ENCODE measurements around the gene MAPKAP1. TPM values are rescaled to one million over a fixed set of nuclear protein-coding genes. Genes with fewer than 3 reads are reported as not detected.

The MAPKAP1 gene
- total RNA-seq, 1 donor from 2014 or later = 56.6 TPM

DNA sequence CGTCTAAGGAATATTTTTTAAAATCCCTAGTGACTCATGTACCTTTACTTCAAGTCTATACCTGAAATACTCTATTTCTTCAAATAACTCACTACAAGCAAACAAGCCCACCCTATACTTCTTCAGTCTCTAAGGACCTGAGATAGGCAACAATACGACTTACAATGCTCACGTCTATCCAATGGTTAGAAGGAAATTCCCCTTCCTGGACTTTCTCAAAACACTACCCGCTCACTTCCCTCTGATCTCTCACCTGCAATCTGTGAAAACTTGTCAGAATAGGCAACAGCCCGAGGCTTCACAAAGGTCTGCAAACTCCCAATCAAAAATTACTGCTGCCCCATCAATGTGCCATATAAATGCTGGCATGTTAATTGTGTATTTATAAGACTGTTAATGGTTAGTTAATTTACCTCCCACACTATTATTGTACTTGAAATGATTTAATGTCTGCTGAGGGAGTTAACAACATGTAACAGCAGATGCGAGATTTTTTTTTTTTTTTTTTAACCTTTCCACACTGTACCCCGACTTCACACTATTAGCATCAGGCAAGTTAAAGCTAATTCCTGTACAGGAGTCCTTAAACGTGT, 27.3 kb downstream of the MAPKAP1 start:
- Histone ChIP-seq H3K36me3 (no peaks in the 10 kb centered on the region), H3K9me3 (ENCODE audit: low read depth) (no peaks in the 10 kb centered on the region), H3K9ac (no peak overlapping the region), H4K20me1 (ENCODE audit: low read depth) (no peaks in the 10 kb centered on the region), H3F3A (ENCODE audit: low read depth) (no peaks in the 10 kb centered on the region), H3K27ac (no peak overlapping the region), H3K4me1 (peaks cover 4% of the 10 kb centered on the region), H3K4me2 (no peak overlapping the region), H3K4me3 (no peak overlapping the region), H3K79me2 (ENCODE audit: low read depth) (peaks cover 53% of the 10 kb centered on the region), H3K27me3 (no peaks in the 10 kb centered on the region), H2AFZ (replicated peaks) (no peak overlapping the region)
- Mint-ChIP-seq H3K27ac (no peak overlapping the region), H3K4me3 (no peak overlapping the region), H3K36me3 (peaks cover 2% of the 10 kb centered on the region), H3K9me3 (no peaks in the 10 kb centered on the region), H3K4me1 (no peaks in the 10 kb centered on the region), H3K27me3 (ENCODE audit: insufficient read depth, low read depth) (no peaks in the 10 kb centered on the region)
- DNase-seq (ENCODE audit: low spot score) = no peak
- no peak for TF ChIP-seq EZH2phosphoT487 (IDR thresholded peaks at IDR 0.05)
- TF ChIP-seq EZH2 (IDR thresholded peaks at IDR 0.05) = no peak
- TF ChIP-seq, protein P1, sequence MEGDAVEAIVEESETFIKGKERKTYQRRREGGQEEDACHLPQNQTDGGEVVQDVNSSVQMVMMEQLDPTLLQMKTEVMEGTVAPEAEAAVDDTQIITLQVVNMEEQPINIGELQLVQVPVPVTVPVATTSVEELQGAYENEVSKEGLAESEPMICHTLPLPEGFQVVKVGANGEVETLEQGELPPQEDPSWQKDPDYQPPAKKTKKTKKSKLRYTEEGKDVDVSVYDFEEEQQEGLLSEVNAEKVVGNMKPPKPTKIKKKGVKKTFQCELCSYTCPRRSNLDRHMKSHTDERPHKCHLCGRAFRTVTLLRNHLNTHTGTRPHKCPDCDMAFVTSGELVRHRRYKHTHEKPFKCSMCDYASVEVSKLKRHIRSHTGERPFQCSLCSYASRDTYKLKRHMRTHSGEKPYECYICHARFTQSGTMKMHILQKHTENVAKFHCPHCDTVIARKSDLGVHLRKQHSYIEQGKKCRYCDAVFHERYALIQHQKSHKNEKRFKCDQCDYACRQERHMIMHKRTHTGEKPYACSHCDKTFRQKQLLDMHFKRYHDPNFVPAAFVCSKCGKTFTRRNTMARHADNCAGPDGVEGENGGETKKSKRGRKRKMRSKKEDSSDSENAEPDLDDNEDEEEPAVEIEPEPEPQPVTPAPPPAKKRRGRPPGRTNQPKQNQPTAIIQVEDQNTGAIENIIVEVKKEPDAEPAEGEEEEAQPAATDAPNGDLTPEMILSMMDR (IDR thresholded peaks at IDR 0.05) = no peak

DNA sequence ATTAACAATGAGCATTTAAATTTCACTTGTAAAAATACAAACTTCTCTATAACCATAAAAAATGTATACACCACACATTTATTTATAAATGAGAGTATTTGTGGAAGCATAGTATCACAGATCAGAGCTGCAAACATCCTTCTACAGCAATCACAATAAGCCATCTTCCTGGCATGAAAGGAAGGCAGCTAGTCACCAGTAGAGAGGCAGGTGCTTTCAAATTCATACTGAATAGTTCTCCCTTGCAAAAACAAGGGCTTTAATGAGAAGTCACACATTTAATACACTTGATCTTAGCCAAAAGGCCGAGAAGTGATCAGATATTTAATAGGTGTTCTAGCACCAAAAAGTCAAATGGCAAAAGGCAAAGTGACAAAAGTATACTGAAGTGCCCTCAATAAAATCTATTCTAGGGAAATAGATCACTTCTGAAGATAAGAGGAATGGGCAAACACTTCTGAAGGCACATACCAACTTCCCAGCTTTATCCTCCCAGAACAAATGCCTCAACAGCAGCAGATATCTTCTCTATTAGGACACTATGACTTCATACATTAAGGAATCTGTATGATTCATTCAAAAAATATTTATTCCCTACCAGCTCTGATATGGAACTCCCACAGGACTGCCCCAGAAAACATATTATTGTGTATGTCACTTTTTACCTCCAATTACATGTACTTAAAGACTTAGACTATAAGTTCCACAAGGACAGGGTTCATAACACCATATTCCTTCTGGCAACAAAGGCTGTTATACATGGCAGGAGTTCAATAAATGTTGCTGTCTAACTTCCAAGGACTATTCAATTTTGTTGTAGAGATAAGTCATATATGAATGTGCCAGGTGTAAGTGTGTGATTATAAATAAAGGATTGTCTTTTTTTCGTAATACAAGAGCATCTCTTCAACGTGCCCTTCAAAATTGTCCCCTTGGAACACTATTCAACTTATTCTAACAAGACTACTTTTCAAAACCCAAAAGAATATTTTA, 31.7 kb downstream of the MAPKAP1 start:
- Mint-ChIP-seq H3K4me3 (no peak overlapping the region), H3K9me3 (no peaks in the 10 kb centered on the region), H3K27ac (no peak overlapping the region), H3K4me1 (peaks cover 12% of the 10 kb centered on the region), H3K27me3 (ENCODE audit: insufficient read depth, low read depth) (no peaks in the 10 kb centered on the region), H3K36me3 (peaks cover 4% of the 10 kb centered on the region)
- Histone ChIP-seq H2AFZ (replicated peaks) (no peak overlapping the region), H3F3A (ENCODE audit: low read depth) (peaks cover 6% of the 10 kb centered on the region), H3K9me3 (ENCODE audit: low read depth) (no peaks in the 10 kb centered on the region), H3K4me3 (no peak overlapping the region), H3K27ac (no peak overlapping the region), H3K36me3 (no peaks in the 10 kb centered on the region), H3K4me1 (peaks cover 7% of the 10 kb centered on the region), H3K27me3 (no peaks in the 10 kb centered on the region), H3K9ac (no peak overlapping the region), H3K4me2 (no peak overlapping the region), H4K20me1 (ENCODE audit: low read depth) (peaks cover 8% of the 10 kb centered on the region), H3K79me2 (ENCODE audit: low read depth) (peaks cover 52% of the 10 kb centered on the region)
- TF ChIP-seq EZH2 (IDR thresholded peaks at IDR 0.05) (no peak), EZH2phosphoT487 (IDR thresholded peaks at IDR 0.05) (no peak)
- TF ChIP-seq, protein P1 (IDR thresholded peaks at IDR 0.05) = no peak
- DNase-seq (ENCODE audit: low spot score) = no peak

DNA sequence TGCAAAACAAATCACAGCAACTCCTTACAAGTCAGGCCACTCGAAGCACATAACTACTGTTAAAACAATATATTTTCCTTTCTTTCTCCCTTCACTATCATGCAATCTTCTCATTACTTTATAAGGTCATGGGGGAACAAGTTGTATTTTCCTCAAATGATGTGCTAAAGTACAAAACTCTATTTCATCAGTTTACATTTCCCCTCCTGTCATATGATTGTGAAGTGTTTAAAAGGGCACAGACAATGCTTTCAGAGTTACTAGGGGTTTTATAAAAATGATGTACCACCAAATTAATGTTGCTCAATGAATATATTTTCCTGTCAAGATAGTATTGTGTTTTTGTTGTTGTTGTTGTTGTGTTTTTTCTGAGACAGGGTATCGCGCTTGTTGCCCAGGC, 34.1 kb downstream of the MAPKAP1 start:
- H3K4me1 ChIP-seq = peaks cover 7% of the 10 kb centered on the region
- Mint-ChIP-seq H3K27ac (peak overlapping the region; percentile 2), H3K27me3 (ENCODE audit: insufficient read depth, low read depth) (no peaks in the 10 kb centered on the region), H3K36me3 (peaks cover 6% of the 10 kb centered on the region), H3K4me3 (no peak overlapping the region), H3K9me3 (no peaks in the 10 kb centered on the region), H3K4me1 (peaks cover 12% of the 10 kb centered on the region)
- H3K36me3 ChIP-seq = no peaks in the 10 kb centered on the region
- no peaks in the 10 kb centered on the region for H3K9me3 ChIP-seq (ENCODE audit: low read depth)
- peak overlapping the region; percentile 59 for H3K27ac ChIP-seq
- no peak overlapping the region for H3K9ac ChIP-seq
- peaks cover 8% of the 10 kb centered on the region for H4K20me1 ChIP-seq (ENCODE audit: low read depth)
- H3F3A ChIP-seq (ENCODE audit: low read depth) = peaks cover 6% of the 10 kb centered on the region
- no peak overlapping the region for H3K4me2 ChIP-seq
- H3K27me3 ChIP-seq = no peaks in the 10 kb centered on the region
- no peak for TF ChIP-seq EZH2phosphoT487 (IDR thresholded peaks at IDR 0.05)
- TF ChIP-seq, protein P1 (IDR thresholded peaks at IDR 0.05) = no peak
- no peak for TF ChIP-seq EZH2 (IDR thresholded peaks at IDR 0.05)
- no peak overlapping the region for H2AFZ ChIP-seq (replicated peaks)
- no peak for DNase-seq (ENCODE audit: low spot score)
- no peak overlapping the region for H3K4me3 ChIP-seq
- H3K79me2 ChIP-seq (ENCODE audit: low read depth) = peaks cover 31% of the 10 kb centered on the region
